ENCODE data around the gene PROX2. TPM values are rescaled to one million over a fixed set of nuclear protein-coding genes. Genes with fewer than 3 reads are reported as not detected.

The PROX2 gene
- total and polyA plus RNA-seq, 2 donors (not counting 3 experiments of a cell fraction or from before 2014, with no cell fraction given) = 0.01 TPM; not detected in 1

- ChIA-PET POLR2A (interaction anchor here (0.9 kb wide), 1 partner anchor 20 kb away, joined by 3 read pairs; no protein-coding TSS in a partner anchor), CTCF (interaction anchor here (8.0 kb wide), 1 partner anchor 37 kb away, joined by 61 read pairs; no protein-coding TSS in a partner anchor)
- no peak overlapping the region for H2AFZ ChIP-seq (ENCODE audit: low read depth, low read length)
- H3K9ac ChIP-seq (replicated peaks; ENCODE audit: extremely low read depth, insufficient read depth, low read length) = no peak overlapping the region
- H3K9me3 ChIP-seq (replicated peaks; ENCODE audit: control insufficient read depth, insufficient read depth, low read length) = no peaks in the 10 kb centered on the region
- H3K36me3 ChIP-seq (ENCODE audit: control insufficient read depth in 2 of 2, extremely low read depth in 1 of 2, insufficient read depth in 2 of 2, low read length in 2 of 2) = peaks cover 51 to 66% of the 10 kb centered on the region in 2 experiments
- no peaks in the 10 kb centered on the region for H3K79me2 ChIP-seq (ENCODE audit: control insufficient read depth, insufficient read depth, low read length)
- H3K4me2 ChIP-seq (ENCODE audit: insufficient read depth, low read length) = no peak overlapping the region
- intact Hi-C loops (cut with micrococcal nuclease) = no loop called here
- H3K27me3 ChIP-seq (ENCODE audit: control insufficient read depth in 2 of 2, insufficient read depth in 2 of 2, low read length in 2 of 2) = no peaks in the 10 kb centered on the region
- H3K4me3 ChIP-seq (replicated peaks in 1 of 3; ENCODE audit: insufficient read depth in 1 of 3, low read depth in 1 of 3, low read length in 3 of 3) = no peak overlapping the region
- H4K20me1 ChIP-seq (replicated peaks; ENCODE audit: control insufficient read depth, extremely low read depth, insufficient read depth, low read length) = no peaks in the 10 kb centered on the region
- dilution Hi-C loops (cut with MboI; ENCODE audit: extremely low pct_ligation_motif_present, low sequenced_read_pairs) = no loop called here
- TF ChIP-seq POLR2A (IDR thresholded peaks at IDR 0.05; ENCODE audit: low read depth, low read length) = no peak
- no peak for TF ChIP-seq CTCF (IDR thresholded peaks at IDR 0.05; ENCODE audit: extremely low read depth in 1 of 2, insufficient read depth in 1 of 2, low read depth in 1 of 2, low read length in 2 of 2)
- no peak for TF ChIP-seq EZH2 (IDR thresholded peaks at IDR 0.05; ENCODE audit: borderline replicate concordance, low read depth, low read length, severe bottlenecking)
- no peak for TF ChIP-seq MYC (IDR thresholded peaks at IDR 0.05; ENCODE audit: low read depth, low read length)
- TF ChIP-seq FOS (IDR thresholded peaks at IDR 0.05; ENCODE audit: borderline replicate concordance, insufficient read depth, low read length) = no peak
- no peak for TF ChIP-seq MAX (IDR thresholded peaks at IDR 0.05; ENCODE audit: insufficient read depth, insufficient read length)
- TF ChIP-seq POLR2AphosphoS5 (IDR thresholded peaks at IDR 0.05; ENCODE audit: insufficient read depth, low read depth, low read length) = no peak
- no peak for TF ChIP-seq JUN (IDR thresholded peaks at IDR 0.05; ENCODE audit: borderline replicate concordance, insufficient read depth, insufficient read length, low read depth)
- no peak for TF ChIP-seq GATA2 (IDR thresholded peaks at IDR 0.05; ENCODE audit: insufficient read depth, insufficient read length, low read depth, low read length)
- FAIRE-seq = no peak
- H3K27ac ChIP-seq (ENCODE audit: insufficient read depth, low read depth, low read length) = no peak overlapping the region
- no peaks in the 10 kb centered on the region for H3K4me1 ChIP-seq (ENCODE audit: control insufficient read depth, extremely low read depth, insufficient read depth, low read length)
- BruUV-seq (replicated peaks) = no TSS peak
- H3K9me1 ChIP-seq (replicated peaks; ENCODE audit: control insufficient read depth, extremely low read depth, insufficient read depth, low read length) = no peaks in the 10 kb centered on the region
- no peak for DNase-seq (ENCODE audit: low read depth, low spot score)
Observed at GRCh38 chr14:74898694-74899093, 22.7 kb upstream of the PROX2 start.
